Measurements from ENCODE around the gene METAP1.
"Not testable (repeated sequence)": the region's sequence is repeated elsewhere in the genome, so short reads cannot be mapped to it uniquely, and the experiment has no call there.

The METAP1 gene

DNA sequence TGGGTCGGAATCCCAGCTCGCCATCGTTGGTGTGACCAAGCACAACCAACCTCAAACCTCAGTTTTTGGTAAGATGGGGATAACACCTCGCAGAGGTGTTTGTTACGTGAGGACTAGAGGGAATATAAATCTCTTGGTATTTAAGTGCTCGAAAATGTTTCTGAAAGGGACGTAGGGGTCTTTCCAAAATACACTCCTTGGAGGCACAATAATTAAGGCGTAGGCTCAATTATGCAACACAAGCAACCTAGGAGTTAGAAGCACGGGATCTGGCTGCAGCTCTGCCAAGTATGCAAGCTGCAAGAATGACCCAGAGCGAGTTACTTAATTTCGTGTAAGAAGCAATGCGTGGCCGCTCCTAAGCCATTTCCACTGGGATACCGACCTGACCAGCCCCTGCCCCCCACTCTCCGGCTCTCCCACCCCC is 92.5 kb downstream of the METAP1 start:
- TF ChIP-seq, protein P1, sequence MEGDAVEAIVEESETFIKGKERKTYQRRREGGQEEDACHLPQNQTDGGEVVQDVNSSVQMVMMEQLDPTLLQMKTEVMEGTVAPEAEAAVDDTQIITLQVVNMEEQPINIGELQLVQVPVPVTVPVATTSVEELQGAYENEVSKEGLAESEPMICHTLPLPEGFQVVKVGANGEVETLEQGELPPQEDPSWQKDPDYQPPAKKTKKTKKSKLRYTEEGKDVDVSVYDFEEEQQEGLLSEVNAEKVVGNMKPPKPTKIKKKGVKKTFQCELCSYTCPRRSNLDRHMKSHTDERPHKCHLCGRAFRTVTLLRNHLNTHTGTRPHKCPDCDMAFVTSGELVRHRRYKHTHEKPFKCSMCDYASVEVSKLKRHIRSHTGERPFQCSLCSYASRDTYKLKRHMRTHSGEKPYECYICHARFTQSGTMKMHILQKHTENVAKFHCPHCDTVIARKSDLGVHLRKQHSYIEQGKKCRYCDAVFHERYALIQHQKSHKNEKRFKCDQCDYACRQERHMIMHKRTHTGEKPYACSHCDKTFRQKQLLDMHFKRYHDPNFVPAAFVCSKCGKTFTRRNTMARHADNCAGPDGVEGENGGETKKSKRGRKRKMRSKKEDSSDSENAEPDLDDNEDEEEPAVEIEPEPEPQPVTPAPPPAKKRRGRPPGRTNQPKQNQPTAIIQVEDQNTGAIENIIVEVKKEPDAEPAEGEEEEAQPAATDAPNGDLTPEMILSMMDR (IDR thresholded peaks at IDR 0.05; ENCODE audit: borderline replicate concordance, control extremely low read depth, extremely low read depth, insufficient read depth, missing control alignments) = no peak
- DNase-seq (ENCODE audit: low spot score) = peak; percentile 53
- in situ Hi-C loops (cut with MboI; ENCODE audit: low sequenced_read_pairs, unreplicated experiment) = no loop called here

DNA sequence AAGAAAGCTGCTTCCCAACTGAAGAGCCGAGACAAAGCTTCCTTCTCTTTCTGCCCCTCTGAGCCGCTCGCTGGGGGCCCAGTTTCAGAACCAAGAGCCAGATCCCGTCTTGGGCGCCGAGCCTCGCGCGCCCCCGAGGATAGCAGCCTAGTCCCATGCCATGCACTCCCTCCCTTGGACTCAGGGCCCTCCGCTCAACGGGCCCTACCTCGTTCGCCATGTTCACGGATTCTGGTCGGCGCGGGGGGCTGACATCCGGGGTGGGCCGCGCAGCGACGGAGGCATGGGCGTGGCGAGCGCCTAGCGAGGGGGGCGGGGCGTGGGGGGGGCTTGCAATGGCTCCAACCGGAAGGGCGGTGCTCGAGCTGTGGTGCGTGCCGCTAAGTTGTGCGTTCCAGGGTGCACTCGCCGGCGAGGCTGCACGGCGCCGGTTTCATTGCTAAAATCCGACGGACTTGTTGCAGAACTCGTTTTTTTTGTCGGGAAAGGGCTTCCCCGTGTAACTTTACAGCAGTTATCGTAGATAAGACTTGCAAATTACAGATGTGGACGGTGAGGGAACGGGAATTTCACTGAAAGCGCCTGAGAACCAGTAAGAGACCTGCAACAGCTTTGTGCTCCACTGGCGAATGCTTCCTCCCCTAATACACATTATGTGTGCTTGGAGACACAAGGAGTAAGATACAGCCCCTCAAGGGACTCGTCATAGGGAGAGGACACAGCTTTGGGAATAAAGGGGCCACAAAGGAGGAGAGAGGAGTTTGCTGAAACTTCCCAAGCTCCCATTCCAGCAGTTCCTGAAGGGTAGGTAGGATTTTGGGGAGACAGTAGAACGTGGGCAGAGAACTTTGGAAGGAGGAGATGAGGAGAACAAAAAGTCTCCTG is 93.2 kb downstream of the METAP1 start, which contains the start of gene ADH5:
Gene ADH5 (minus strand): TSS at position 308 of the 885 bp plus-strand sequence. CDS start 88 bp downstream, at position 220.
- in situ Hi-C loops (cut with MboI; ENCODE audit: low sequenced_read_pairs, unreplicated experiment) = no loop called here

DNA sequence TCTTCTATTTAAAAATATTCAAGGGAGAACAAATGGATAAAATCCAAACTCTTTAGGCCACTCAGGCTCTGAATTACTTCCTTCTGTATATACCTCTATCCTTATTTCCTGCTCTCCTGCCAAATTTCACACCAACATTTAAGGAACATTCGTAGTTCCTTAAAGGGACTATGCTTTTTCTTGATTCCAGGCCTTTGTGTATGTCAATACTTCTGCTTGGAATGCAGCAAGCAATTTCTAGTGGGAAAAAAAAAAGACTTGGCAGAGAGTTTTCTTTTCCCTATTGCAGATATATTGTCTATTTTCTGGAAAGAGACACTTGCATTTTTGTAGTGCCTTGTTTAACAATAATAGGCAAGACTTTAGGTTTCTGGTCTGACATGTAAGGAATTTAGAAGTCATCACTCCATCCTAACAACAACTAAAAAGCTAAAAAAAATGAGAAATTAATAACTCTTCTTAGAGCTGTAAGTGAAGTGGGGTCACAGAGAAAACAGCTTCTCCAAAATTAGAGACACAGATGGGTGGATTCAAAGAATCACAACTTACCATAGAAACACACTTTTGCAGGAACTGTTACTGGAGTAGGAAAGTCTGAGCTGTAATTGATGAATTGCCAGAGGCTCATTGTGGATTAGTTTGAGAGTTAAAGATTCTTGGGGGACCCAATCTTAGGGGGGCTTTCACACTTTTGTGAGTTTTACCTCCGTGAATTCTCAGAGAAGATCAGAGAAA is 95.1 kb downstream of the METAP1 start:
- no peak for DNase-seq (ENCODE audit: low spot score)
- TF ChIP-seq, protein P1 (IDR thresholded peaks at IDR 0.05; ENCODE audit: borderline replicate concordance, control extremely low read depth, extremely low read depth, insufficient read depth, missing control alignments) = no peak
- in situ Hi-C loops (cut with MboI; ENCODE audit: low sequenced_read_pairs, unreplicated experiment) = no loop called here

More for the DNA sequence above, 93.2 kb downstream of the METAP1 start, which contains the start of gene ADH5:
- peak; percentile 95 for DNase-seq (ENCODE audit: low spot score)
- TF ChIP-seq, protein P1 (IDR thresholded peaks at IDR 0.05; ENCODE audit: borderline replicate concordance, control extremely low read depth, extremely low read depth, insufficient read depth, missing control alignments) = no peak

DNA sequence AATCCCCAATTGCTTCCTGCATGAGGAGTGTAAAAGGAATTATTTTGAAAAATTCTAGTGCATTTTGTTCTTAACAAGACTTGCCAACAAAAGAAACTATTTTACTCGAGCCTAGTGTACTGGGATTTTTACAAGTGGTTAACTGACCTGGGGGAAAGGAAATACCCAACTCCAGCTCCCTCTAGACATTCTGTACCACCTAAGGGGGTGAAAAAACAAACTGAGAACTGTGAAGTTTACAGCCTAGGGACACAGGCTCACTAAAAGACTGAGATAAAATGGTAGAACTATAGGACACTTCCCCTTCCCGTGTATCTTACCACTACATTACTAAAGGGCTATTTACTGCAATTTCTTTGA is 95.7 kb downstream of the METAP1 start:
- TF ChIP-seq, protein P1 (IDR thresholded peaks at IDR 0.05; ENCODE audit: borderline replicate concordance, control extremely low read depth, extremely low read depth, insufficient read depth, missing control alignments) = no peak
- no peak for DNase-seq (ENCODE audit: low spot score)
- in situ Hi-C loops (cut with MboI; ENCODE audit: low sequenced_read_pairs, unreplicated experiment) = no loop called here

DNA sequence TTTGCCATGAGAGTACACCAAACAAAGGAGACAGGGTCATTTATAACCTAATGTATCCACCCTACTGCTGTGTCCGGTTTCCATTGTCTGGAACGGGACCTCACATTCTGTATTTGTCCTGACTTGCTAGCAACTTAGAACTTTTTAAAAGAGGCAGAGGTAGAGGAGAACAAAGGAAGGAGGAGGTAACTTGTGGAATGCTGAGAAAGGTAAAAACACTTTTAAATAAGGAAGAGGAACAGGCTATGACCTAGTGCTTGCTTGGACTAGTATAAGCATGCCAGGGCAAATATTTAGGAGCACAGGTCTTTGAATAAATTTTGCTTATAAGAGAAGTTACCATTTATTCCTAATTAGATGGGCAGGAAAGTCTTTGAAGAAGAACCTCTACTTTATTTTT is 96.3 kb downstream of the METAP1 start:
- DNase-seq (ENCODE audit: low spot score); in situ Hi-C loops (cut with MboI; ENCODE audit: low sequenced_read_pairs, unreplicated experiment): not testable (repeated sequence)

DNA sequence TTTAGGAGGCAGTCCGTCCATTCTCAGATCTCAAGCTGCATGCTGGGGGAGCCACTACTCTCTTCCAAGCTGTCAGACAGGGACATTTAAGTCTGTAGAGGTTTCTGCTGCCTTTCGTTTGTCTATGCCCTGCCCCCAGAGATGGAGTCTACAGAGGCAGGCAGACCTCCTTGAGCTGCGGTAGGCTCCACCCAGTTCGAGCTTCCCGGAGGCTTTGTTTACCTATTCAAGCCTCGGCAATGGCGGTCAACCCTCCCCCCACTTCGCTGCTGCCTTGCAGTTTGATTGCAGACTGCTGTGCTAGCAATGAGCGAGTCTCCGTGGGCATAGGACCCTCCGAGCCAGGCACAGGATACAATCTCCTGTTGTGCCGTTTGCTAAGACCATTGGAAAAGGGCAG is 103.8 kb downstream of the METAP1 start:
- in situ Hi-C loops (cut with MboI; ENCODE audit: low sequenced_read_pairs, unreplicated experiment) = no loop called here
- DNase-seq (ENCODE audit: low spot score) = no peak
- TF ChIP-seq, protein P1 (IDR thresholded peaks at IDR 0.05; ENCODE audit: borderline replicate concordance, control extremely low read depth, extremely low read depth, insufficient read depth, missing control alignments) = no peak

DNA sequence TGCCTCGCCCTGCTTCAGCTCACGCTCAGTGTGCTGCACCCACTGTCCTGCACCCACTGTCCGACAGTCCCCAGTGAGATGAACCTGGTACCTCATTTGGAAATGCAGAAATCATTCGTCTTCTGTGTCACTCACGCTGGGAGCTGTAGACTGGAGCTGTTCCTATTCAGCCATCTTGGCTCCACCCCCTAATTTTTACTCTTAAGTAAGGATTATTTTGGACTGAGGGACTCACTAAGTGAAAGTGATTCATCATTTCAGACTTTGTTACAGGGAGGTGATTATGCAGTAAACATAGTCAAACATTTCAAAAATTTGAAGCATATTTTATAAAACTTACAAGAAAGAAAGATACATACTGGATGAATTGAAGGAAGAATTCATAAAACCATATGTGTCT is 104.3 kb downstream of the METAP1 start:
- in situ Hi-C loops (cut with MboI; ENCODE audit: low sequenced_read_pairs, unreplicated experiment) = loop anchor here (25.0 kb wide), 2 partner anchors 312 to 712 kb away; partner anchors contain the start of gene DAPP1
- DNase-seq (ENCODE audit: low spot score) = not testable (repeated sequence)
